Smooth muscle cell (in vitro differentiated cells): ENCODE results near the gene ABCF1. TPM values are rescaled to one million over a fixed set of nuclear protein-coding genes. Genes with fewer than 3 reads are reported as not detected.
A peak's percentile ranks its signal among the peaks of the same experiment; 100 is the strongest.

Experiments used
- DNase-seq: peaks from one replicate; lab custom pipeline; 2025; ENCODE audit not compliant: unreplicated experiment; lab: John Stamatoyannopoulos, UW
- H2AFZ ChIP-seq: fragments of 200-600 bp; sonication (generic); 2 replicates; pipeline ENCODE4 v1.6.0; 2016; ENCODE audit warnings: antibody characterized with exemption, low read depth, mild to moderate bottlenecking
- H3F3A ChIP-seq: fragments of 200-600 bp; sonication (generic); 2 replicates; pipeline ENCODE4 v1.6.0; 2017; ENCODE audit warnings: antibody characterized with exemption, low read depth
- H3K27ac ChIP-seq: fragments of 200-600 bp; sonication (generic); 2 replicates; pipeline ENCODE4 v1.5.1; 2016; ENCODE audit warnings: low read depth, mild to moderate bottlenecking
- H3K27me3 ChIP-seq: fragments of 200-600 bp; sonication (generic); 2 replicates; pipeline ENCODE4 v1.6.1; 2016; ENCODE audit warnings: low read depth, mild to moderate bottlenecking
- H3K36me3 ChIP-seq: fragments of 200-600 bp; sonication (generic); 2 replicates; pipeline ENCODE4 v1.5.1; 2016; ENCODE audit warnings: low read depth
- H3K4me1 ChIP-seq: fragments of 200-600 bp; sonication (generic); 2 replicates; pipeline ENCODE4 v1.5.1; 2016; ENCODE audit warnings: low read depth
- H3K4me2 ChIP-seq: fragments of 200-600 bp; sonication (generic); 2 replicates; pipeline ENCODE4 v1.6.0; 2016; ENCODE audit warnings: mild to moderate bottlenecking
- H3K4me3 ChIP-seq: fragments of 200-600 bp; sonication (generic); 2 replicates; pipeline ENCODE4 v1.5.1; 2016; ENCODE audit warnings: mild to moderate bottlenecking
- H3K79me2 ChIP-seq: fragments of 200-600 bp; sonication (generic); 2 replicates; pipeline ENCODE4 v1.6.0; 2016; ENCODE audit warnings: low read depth, mild to moderate bottlenecking
- H3K9ac ChIP-seq: fragments of 200-600 bp; sonication (generic); 2 replicates; pipeline ENCODE4 v1.6.0; 2016; ENCODE audit warnings: low read depth
- H3K9me3 ChIP-seq: fragments of 200-600 bp; sonication (generic); replicated peaks from 2 replicates; pipeline ENCODE4 v1.5.1; 2016; ENCODE audit warnings: low read depth
- H4K20me1 ChIP-seq: fragments of 200-600 bp; sonication (generic); 2 replicates; pipeline ENCODE4 v1.6.0; 2016; ENCODE audit warnings: low read depth
- CTCF ChIP-seq: fragments of 200-600 bp; sonication (generic); IDR thresholded peaks from 2 replicates; pipeline ENCODE4 v1.5.1; 2017; ENCODE audit warnings: borderline replicate concordance, mild to moderate bottlenecking, antibody characterized with exemption; ENCODE audit not compliant: insufficient read depth, poor library complexity, severe bottlenecking
- WGBS: methylation state at CpG from one replicate; pipeline ENCODE4 v1.1.7; 2016; ENCODE audit warnings: low lambda C conversion rate; 5-methylcytosine and 5-hydroxymethylcytosine counted together
- polyA plus RNA-seq: library from polyadenylated mRNA; unstranded; fragments of >200 nt; fragmentation: Nextera tagmentation; extraction: Ambion mirVana; gene quantifications from 2 replicates; pipeline ENCODE4 v1.2.1, GENCODE V29; 2016
- total RNA-seq: library from RNA; depleted of rRNA; stranded (reverse); fragments of >200 nt; gene quantifications from 2 replicates; pipeline ENCODE4 v1.2.3, GENCODE V29; 2014

Gene ABCF1
- total and polyA plus RNA-seq, 2 experiments from 2014 or later: 34.7 to 39.1 TPM

- peak overlapping the region; percentile 27 for H3K27ac ChIP-seq
These were observed 18.6 kb downstream of the ABCF1 start for GRCh38 chr6:30589754-30590358.

GRCh38 chr6:30590509-30590908 lies 19.3 kb downstream of the ABCF1 start:
- Histone ChIP-seq H4K20me1 (peaks cover 7% of the 10 kb centered on the region), H3K4me3 (no peak overlapping the region), H3K4me1 (no peaks in the 10 kb centered on the region), H3K9me3 (no peaks in the 10 kb centered on the region), H3K27me3 (no peaks in the 10 kb centered on the region), H3F3A (peaks cover 32% of the 10 kb centered on the region), H3K27ac (peak overlapping the region; percentile 27), H2AFZ (no peak overlapping the region), H3K79me2 (no peaks in the 10 kb centered on the region), H3K36me3 (peaks cover 6% of the 10 kb centered on the region), H3K9ac (no peak overlapping the region), H3K4me2 (no peak overlapping the region)
- TF ChIP-seq CTCF: no peak
- 89% methylated on average over 8 of the region's 8 CpGs for WGBS
- no peak for DNase-seq

More at GRCh38 chr6:30589754-30590358, 18.6 kb downstream of the ABCF1 start:
- H2AFZ ChIP-seq: no peak overlapping the region
- DNase-seq: no peak
- peaks cover 6% of the 10 kb centered on the region for H3K36me3 ChIP-seq
- H3K79me2 ChIP-seq: no peaks in the 10 kb centered on the region
- WGBS: 99% methylated on average over 15 of the region's 15 CpGs
- peaks cover 7% of the 10 kb centered on the region for H4K20me1 ChIP-seq
- H3K4me1 ChIP-seq: no peaks in the 10 kb centered on the region
- H3K27me3 ChIP-seq: no peaks in the 10 kb centered on the region
- no peak overlapping the region for H3K4me2 ChIP-seq
- H3K4me3 ChIP-seq: no peak overlapping the region
- H3F3A ChIP-seq: peaks cover 27% of the 10 kb centered on the region
- TF ChIP-seq CTCF: no peak
- H3K9me3 ChIP-seq: no peaks in the 10 kb centered on the region
- H3K9ac ChIP-seq: no peak overlapping the region

GRCh38 chr6:30591008-30591407 lies 19.8 kb downstream of the ABCF1 start:
- H3K36me3 ChIP-seq: peaks cover 6% of the 10 kb centered on the region
- H3K4me2 ChIP-seq: no peak overlapping the region
- WGBS: 65% methylated on average over 1 of the region's 1 CpG
- H3K4me3 ChIP-seq: no peak overlapping the region
- peaks cover 7% of the 10 kb centered on the region for H4K20me1 ChIP-seq
- no peaks in the 10 kb centered on the region for H3K4me1 ChIP-seq
- H3K27ac ChIP-seq: peak overlapping the region; percentile 27
- no peak overlapping the region for H3K9ac ChIP-seq
- H3K27me3 ChIP-seq: no peaks in the 10 kb centered on the region
- TF ChIP-seq CTCF: no peak
- H3K9me3 ChIP-seq: no peaks in the 10 kb centered on the region
- no peaks in the 10 kb centered on the region for H3K79me2 ChIP-seq
- DNase-seq: no peak
- H2AFZ ChIP-seq: no peak overlapping the region
- H3F3A ChIP-seq: peaks cover 32% of the 10 kb centered on the region

- Histone ChIP-seq H4K20me1 (peaks cover 7% of the 10 kb centered on the region), H3K79me2 (no peaks in the 10 kb centered on the region), H3K9me3 (no peaks in the 10 kb centered on the region), H3K27ac (peak overlapping the region; percentile 27), H3K36me3 (peaks cover 6% of the 10 kb centered on the region), H3K27me3 (no peaks in the 10 kb centered on the region), H2AFZ (no peak overlapping the region), H3K9ac (no peak overlapping the region), H3K4me2 (no peak overlapping the region), H3K4me1 (no peaks in the 10 kb centered on the region), H3F3A (peaks cover 32% of the 10 kb centered on the region), H3K4me3 (no peak overlapping the region)
- DNase-seq: no peak
- TF ChIP-seq CTCF: no peak
- WGBS: 100% methylated on average over 1 of the region's 1 CpG
These were observed 21.0 kb downstream of the ABCF1 start for GRCh38 chr6:30592287-30592686.
